M059J (cell line): ENCODE data around the gene CA11. TPM values are rescaled to one million over a fixed set of nuclear protein-coding genes. Genes with fewer than 3 reads are reported as not detected.
"Not testable (repeated sequence)": the region's sequence is repeated elsewhere in the genome, so short reads cannot be mapped to it uniquely, and the experiment has no call there.

Experiments
- DNase-seq: peaks from one replicate; pipeline ENCODE4 v3.0.0-alpha.2; 2012; ENCODE audit warnings: low read depth
- total RNA-seq: library from RNA; depleted of rRNA; stranded (reverse); fragments of >200 nt; shearing (Covaris generic); gene quantifications from 2 replicates; pipeline ENCODE4 v1.2.3, GENCODE V29; 2014; rRNA removed

CA11 gene
- total RNA-seq = 1.9 and 5.1 TPM in 2 replicates

- DNase-seq = peak; percentile 81
Observed at GRCh38 chr19:48646001-48646721, at the start of gene CA11. TSS of gene CA11 (minus strand) at chr19:48646187. CDS start at chr19:48645632, 555 bp downstream.

DNA sequence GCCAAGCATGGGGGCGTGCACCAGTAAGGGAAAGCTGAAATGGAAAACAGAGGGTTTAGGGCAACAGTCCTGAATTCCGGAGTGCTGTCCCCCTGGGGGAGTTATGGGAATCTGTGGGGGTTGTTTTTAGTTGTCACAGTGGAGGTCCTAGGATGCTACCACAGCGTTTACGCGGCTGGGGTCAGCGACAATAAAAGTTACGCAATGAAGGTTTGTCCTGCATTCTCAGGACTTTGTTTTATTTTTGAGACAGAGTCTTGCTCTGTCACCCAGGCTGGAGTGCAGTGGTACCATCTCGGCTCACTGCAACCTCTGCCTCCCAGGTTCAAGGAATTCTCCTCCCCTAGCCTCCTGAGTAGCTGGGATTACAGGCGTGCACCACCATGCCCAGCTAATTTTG, 47.6 kb upstream of the CA11 start:
- DNase-seq = not testable (repeated sequence)

- no peak for DNase-seq
Observed at GRCh38 chr19:48689449-48689848, 43.5 kb upstream of the CA11 start.

- DNase-seq = no peak
Observed at GRCh38 chr19:48687776-48688175, 41.8 kb upstream of the CA11 start.

DNA sequence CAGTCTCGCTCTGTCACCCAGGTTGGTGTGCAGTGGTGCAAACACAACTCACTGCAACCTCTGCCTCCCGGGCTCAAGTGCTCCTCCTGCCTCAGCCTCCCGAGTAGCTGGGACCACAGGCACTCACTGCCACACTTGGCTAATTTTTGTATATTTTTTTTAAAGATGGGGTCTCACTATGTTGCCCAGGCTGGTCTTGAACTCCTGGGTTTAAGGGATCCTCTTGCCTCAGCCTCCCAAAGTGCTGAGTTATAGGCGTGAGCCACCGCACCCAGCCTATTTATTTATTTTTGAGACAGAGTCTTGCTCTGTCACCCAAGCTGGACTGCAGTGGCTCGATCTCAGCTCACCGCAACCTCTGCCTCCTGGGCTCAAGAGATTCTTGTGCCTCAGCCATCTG, 40.6 kb upstream of the CA11 start:
- not testable (repeated sequence) for DNase-seq

DNA sequence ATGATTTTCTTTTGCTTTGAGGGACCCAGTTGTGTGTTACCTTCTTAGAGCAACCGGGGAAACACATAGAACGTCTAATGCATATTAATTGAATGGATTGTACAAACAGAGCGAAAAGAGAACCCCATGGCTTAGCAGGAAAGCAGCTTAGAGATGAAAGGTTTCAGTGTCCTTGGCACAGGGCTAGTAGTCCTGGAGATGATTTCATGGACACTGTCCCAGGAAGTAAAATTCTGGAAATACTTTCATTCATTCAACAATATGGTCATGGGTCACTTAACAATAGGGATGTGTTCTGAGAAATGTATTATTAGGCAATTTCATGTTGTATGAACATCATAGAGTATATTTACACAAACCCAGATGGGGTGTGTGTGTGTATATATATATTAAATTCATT, 40.1 kb upstream of the CA11 start:
- no peak for DNase-seq

- DNase-seq = peak; percentile 83
Observed at GRCh38 chr19:48685583-48685982, 39.6 kb upstream of the CA11 start.

DNA sequence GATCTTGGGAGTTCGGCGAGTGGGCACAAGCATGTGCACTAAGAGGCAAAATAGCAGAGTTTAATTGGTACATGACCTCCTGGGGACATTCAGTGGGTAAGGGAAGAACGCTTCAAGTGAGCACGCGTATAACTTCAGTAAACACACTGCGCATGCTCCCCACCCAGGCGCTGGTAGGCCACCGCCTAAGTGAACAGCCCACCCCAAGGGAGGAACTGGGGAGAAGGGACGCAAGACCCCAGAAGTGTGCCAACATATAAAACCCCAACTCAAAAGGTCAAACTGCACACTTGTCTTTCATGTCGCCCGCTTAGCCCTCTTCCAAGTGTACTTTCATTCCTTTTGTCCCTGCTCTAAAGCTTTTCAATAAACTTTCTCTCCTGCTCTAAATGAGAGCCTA, 37.4 kb upstream of the CA11 start:
- DNase-seq = no peak

DNA sequence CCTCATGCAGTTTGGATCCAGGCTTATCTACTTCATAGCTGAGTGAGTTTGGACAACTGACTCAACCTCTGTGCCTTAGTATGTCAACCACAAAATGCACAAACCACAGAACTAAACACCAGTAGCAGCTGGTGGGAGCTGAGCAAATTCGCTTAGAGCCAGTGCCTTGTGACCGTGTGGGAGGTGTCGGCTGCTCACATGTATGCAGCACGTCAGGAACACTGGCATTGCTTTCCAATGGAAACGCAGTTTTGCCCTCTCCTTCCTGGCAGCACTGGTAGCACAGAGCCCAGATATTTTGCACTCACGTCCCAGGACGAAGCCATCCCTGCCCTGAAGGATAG, 35.1 kb upstream of the CA11 start:
- DNase-seq = peak; percentile 93

GRCh38 chr19:48680436-48681126, 34.6 kb upstream of the CA11 start:
- no peak for DNase-seq

DNA sequence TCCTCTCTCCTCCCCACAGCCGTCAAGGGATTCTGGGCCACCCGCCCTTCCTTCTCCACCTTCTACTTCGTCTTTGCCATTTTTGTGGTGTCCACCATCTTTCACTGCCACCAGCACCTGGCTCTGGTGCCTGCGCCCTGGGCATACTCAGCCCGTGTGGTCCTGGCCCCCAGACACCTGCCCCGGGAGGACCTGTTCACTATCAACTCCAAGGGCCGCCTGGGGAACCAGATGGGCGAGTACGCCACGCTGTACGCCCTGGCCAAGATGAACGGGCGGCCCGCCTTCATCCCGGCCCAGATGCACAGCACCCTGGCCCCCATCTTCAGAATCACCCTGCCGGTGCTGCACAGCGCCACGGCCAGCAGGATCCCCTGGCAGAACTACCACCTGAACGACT, 34.0 kb upstream of the CA11 start:
- DNase-seq = not testable (repeated sequence)

GRCh38 chr19:48678201-48678600, 32.2 kb upstream of the CA11 start:
- no peak for DNase-seq

GRCh38 chr19:48676887-48677286, 30.9 kb upstream of the CA11 start:
- DNase-seq = no peak

- no peak for DNase-seq
Observed at GRCh38 chr19:48676487-48676886, 30.5 kb upstream of the CA11 start.

DNA sequence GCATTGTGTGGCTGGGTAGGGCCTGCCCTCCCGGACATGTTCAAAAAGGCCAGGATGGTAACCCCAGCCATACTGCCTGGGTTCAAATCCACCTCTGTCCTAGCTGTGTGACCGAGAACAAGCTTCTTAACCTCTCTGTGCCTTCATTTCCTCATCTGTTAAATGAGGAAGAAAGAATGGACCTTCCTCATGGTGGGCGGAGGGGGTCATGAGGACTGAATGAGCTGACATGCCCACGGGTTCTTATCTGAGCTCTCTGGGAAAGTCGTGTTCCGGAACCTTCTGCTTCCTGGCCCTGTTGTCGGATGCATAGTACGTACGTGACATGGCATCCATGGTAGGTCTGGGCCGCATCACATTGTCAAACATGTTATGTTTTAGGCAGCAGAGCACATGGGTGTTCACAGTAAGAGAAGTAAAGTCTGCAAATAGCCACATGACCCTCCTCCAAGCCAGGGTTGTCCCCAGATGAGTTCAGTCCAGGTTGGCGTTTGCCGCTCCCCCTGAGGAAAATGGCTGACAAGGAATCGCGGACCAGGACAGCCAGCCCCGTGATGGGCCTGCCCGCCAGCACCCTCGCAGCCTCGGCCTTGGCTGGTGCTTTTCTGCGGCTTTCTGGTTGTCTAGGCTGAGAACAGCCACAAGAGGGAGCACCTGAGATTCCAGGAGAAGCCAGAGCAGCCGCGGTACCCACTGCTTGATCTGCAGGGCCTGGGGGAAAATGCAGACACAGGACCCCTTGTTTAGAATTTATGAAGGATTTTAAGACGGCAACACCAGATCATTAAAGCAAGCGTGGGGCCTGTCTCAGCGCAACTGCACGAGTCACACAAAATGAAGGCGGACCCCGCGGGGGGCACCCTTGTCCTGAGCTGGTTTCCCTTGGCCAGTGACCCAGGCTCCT, 29.2 kb upstream of the CA11 start:
- DNase-seq = peak; percentile 79

GRCh38 chr19:48674216-48674809, 28.3 kb upstream of the CA11 start:
- DNase-seq = no peak

GRCh38 chr19:48673436-48674100, 27.6 kb upstream of the CA11 start:
- no peak for DNase-seq

DNA sequence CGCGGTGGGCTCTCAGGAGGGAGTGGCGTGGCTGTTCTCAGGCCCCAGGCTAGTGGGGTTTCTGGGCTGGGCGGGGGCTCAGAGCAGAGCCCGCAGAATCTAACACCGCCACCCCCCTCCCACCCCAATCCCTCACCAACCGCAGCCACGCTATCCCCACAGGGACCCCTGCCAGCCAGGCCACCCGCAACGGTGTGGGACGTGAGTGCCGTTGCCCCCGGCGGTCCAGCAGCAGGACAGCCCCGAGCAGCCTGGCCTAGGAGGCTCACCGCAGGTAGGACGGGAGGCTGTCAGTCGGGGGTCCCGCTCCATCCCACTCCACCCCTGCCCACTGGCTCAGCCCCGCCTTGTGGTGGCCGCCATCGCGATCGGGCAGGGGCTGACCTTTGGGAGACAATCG, 27.0 kb upstream of the CA11 start, which contains the start of gene NTN5:
Gene NTN5, minus strand, starts transcription at position 24 of the 400 bp plus-strand sequence. CDS start 2,031 bp downstream, outside the sequence.
- DNase-seq = no peak

GRCh38 chr19:48671446-48671995, 25.5 kb upstream of the CA11 start:
- no peak for DNase-seq

- DNase-seq = no peak
Observed at GRCh38 chr19:48670699-48671445, 24.9 kb upstream of the CA11 start.
